ENCODE measurements around the gene BRIX1.

- TF ChIP-seq CTCF (IDR thresholded peaks at IDR 0.05), result no peak
- no peak for TF ChIP-seq POLR2A (IDR thresholded peaks at IDR 0.05)
These were observed 46.7 kb upstream of the BRIX1 start for GRCh38 chr5:34868791-34869190.
